Stimulated activated CD8-positive, alpha-beta memory T cell treated with anti-CD3 and anti-CD28 coated beads, Interleukin-15, amount 100 ng/mL, for 48 hours (primary cell): ENCODE data around the gene THEMIS.
A peak's percentile ranks its signal among the peaks of the same experiment; 100 is the strongest.

Source experiments
- DNase-seq, 2 donors: peaks; one replicate each; pipeline ENCODE4 v3.0.0-alpha.2; 2020; ENCODE audit warnings: low read depth in 2 of 2

The THEMIS gene

DNA sequence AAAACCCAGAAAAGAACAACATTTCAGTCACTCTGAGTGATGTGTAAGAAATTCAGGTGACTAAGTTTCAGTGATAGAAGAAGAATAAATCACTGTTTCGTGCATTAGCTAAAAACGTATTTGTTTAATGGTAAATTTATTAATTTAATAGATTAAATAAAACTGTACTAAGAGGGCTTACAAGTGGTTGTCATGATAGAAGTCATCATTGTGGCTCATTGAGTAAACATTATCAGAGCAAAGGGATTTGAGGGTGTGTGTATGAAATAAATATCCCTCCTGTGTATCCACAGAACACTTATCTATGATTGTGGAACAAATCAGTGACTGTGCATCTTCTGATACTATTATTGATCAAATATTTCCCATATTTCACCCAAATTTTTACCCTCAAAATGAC lies 40.1 kb downstream of the THEMIS start:
- DNase-seq, result no peak

DNA sequence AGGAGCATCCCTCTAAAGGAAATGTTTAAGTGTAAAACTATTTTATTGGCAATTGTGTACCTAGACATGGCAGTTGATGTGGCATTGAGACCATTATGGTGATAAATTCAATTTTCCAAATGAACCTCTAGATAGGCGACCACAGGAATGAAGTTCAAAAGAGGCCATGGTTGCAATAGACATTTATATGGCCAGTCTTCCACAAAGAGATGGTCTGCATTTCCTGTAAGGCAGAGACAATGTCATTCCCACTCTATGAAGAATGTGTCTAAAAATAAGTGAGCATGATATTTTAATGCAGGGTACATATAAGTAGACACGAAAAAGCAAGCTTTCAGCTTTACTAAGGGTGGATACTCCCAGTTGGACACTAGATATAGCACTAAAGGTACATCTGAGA lies 40.9 kb downstream of the THEMIS start:
- no peak for DNase-seq

DNA sequence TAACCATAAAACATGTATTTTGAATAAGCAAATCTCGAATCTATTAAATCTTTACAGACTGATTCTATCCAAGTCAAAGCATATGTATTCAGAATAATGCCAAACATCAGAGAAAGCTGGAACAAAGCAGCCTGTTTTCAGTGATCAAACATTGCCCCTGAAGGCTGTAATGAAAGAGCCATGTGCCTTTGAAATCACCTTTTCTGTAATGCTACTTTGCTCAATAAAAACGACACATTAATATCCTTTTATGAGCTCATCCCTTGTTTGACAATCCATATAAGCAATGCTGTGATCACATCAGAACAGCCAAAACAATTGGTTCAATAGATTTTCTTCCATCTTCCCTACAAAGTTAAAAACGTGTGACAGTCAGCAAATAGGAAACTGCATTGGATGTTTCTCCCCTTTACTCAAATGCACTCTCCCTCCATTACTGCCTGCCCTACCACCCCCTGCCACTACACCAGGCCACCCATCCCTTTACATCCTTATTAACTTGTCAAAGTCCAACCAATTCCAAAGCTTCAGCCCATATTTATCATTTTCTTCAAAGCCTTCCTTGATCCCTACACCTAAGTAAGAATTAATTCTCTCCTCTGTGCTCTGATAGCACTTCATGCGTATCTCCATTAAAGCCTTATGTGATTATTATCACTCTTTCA lies 42.0 kb downstream of the THEMIS start:
- no peak for DNase-seq

DNA sequence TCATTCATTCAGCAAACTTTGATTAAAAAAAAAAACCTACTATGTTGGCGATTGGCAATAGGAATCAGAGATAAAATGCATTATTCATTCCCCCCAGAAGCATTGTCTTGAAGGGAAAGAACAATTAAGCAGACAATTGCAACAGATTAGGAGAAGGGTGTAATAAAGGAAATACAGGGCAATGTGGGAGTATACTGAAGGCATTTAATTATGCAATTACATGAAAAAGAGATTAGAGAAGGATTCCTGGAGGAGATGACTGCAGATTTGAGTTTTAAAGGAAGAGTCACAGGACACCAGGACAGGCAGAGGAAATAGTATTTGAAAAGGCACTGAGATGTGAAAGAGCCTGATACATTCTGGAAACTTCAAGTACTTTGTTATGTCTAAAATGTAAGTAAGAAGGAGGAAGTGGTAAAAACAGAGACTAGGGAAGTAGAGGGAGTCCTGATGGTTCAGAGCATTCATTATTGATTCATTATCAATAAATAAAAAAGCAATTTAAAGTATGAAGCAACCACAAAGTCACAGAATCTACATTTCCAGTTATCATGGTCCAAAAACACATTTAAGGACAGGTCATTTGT lies 43.7 kb downstream of the THEMIS start:
- no peak for DNase-seq

- no peak for DNase-seq
These were observed 45.2 kb downstream of the THEMIS start for GRCh38 chr6:127855542-127856159.

GRCh38 chr6:127854009-127854408 lies 46.8 kb downstream of the THEMIS start:
- DNase-seq, result no peak

DNA sequence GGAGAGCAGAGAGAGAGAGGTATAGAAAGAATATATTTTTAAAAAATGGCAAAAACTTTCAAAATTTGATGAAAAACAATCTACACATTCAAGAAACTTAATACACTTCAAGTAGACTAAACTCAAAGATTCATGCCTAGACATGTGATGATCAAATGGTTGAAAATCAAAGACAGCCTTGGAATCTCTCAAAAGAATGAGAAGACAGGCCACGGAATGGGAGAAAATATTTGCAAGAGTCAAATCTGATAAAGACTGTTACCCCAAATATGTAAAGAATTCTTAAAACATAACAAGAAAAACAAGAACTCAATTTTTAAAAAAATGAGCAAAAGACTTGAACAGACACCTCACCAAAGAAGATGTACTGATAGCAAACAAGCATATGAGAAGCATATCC lies 49.7 kb downstream of the THEMIS start:
- DNase-seq, result no peak

GRCh38 chr6:127845242-127845641 lies 55.6 kb downstream of the THEMIS start:
- no peak for DNase-seq

DNA sequence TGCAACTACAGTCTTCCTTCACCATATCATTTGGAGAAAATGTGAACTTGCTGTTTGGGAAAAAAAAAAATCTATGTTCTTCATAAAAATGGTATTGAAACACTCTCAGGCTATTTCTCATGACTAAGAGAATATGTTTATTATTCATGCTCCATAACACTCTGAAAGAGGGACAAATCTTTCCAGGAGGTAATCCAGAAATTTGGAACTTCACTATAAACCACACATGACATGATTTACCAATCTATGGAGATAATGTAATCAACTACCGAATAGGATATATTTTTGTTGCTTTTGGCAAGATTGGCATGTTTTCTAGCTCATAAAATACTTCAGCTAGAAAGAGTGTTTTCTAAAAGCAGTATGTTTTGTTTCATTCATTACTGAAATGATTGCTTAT lies 56.3 kb downstream of the THEMIS start:
- no peak for DNase-seq

GRCh38 chr6:127843582-127843981 lies 57.3 kb downstream of the THEMIS start:
- DNase-seq, result no peak

DNA sequence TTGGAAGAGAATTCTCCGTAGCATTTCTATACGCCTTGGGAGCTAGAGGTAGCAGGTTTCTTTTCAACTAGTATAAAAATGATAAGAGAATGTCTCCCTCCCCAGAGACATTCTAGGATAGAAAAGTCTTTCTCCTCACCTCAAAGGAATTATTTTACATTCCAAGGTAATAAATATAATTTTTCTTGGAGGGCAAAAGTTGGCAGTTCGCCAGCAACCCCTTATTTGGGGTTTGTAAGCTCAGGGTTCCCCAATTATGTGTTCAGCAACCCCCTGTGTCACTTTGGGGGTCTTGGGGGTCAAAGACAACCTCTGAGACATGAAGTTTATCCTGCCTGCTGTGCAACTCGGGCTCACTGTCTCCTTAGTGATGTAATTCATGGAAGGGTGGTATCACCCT lies 58.3 kb downstream of the THEMIS start:
- DNase-seq, result no peak

- no peak for DNase-seq
These were observed 59.0 kb downstream of the THEMIS start for GRCh38 chr6:127841811-127842210.

DNA sequence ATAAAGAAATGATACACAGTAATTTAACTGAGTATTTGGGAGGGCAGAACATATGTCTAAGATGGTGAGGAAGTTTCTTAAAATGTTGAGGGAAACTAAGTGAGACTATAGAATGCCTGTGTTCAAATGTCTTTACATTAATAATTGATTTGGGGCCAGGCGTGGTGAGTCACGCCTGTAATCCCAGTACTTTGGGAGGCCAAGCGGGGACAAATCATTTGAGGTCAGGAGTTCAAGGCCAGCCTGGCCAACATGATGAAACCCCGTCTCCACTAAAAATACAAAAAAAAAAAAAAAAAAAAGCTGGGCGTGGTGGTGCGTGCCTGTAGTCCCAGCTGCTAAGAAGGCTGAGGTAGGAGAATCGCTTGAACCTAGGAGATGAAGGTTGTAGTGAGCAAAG lies 66.7 kb downstream of the THEMIS start:
- DNase-seq, result no peak

GRCh38 chr6:127833336-127833735 lies 67.5 kb downstream of the THEMIS start:
- no peak for DNase-seq

DNA sequence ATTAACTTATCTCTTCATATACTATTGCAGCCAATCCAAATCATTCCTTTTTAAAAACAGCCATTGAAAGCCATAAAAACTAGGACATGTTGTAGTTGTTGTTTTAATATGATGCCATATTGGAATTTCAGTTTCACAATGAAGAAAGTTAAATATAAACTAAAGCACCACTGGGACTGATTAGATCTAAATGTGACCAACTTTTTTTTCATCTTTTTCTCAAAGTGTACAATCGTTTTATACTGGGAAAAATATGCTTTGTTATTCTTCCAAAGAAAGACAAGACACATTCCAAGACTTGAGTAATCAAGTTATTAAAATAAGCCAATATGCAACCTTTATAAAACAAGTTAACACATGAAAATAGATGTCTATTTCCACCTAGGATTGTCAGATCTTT lies 68.5 kb downstream of the THEMIS start:
- no peak for DNase-seq

GRCh38 chr6:127824061-127824460 lies 76.8 kb downstream of the THEMIS start:
- no peak for DNase-seq

DNA sequence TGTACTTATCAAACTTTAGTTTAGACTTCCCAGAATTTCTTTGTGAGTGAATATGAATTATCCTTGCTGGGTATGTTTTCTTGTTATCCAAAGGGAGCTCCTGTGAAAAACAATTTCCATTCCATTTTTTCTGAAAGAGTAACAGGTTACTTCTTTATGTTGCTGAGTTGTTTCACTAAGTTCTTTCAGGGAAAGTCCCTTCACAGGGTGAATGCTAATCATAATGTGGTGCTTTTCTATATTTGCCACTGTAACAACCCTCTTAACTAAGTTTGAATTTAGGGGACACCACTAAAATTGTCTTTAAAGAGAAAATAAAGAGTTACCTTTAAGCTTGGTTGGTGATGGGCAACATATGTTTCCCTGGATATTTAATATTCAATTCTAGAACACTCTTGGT lies 79.4 kb downstream of the THEMIS start:
- no peak for DNase-seq

GRCh38 chr6:127818149-127818548 lies 82.7 kb downstream of the THEMIS start:
- no peak for DNase-seq

- no peak for DNase-seq
These were observed 84.2 kb downstream of the THEMIS start for GRCh38 chr6:127816643-127817042.

- no peak for DNase-seq
These were observed 87.2 kb downstream of the THEMIS start for GRCh38 chr6:127813699-127814027.

GRCh38 chr6:127812985-127813698 lies 87.7 kb downstream of the THEMIS start:
- peak; percentile 42 to 49 for DNase-seq

DNA sequence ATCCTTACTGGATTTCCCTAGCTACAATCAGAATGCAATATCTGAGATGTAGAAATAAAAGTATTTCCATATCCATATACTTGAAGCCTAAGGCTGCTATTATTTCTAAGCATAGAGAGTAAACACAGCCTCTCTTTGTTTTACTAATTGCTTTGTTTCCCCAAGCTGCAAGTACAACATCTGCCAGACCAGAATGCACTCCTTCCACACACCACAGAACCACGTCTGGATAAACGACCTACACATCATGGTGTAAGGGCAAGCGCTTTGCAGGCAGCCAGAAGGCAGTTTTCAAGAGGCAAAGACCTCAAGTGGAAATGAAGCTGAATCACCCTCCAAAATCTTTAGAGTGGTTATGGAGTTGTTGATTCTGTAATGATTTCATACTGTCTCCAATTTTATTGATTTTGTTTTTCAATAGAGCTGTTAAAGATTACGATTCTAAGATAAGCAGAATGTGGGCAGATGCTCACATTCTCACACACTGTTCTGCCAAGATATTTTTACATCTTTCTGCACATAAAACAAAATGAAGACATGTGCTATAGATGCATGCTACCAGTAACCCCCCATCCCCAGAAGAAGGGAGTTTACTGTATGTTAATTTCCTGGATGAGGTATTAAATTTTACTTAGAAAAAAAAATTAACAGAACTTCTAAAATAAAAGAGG lies 88.8 kb downstream of the THEMIS start:
- DNase-seq, result no peak
